HepG2 (cell line): ENCODE data around the gene ITGAV. TPM values are rescaled to one million over a fixed set of nuclear protein-coding genes. Genes with fewer than 3 reads are reported as not detected.

Experiments
- ATM ChIP-seq: fragments of 450-650 bp; IDR thresholded peaks from 2 replicates; pipeline ENCODE4 v1.7.1; 2017; ENCODE audit warnings: mild to moderate bottlenecking, borderline replicate concordance
- E2F2 ChIP-seq: sonication (generic); formaldehyde crosslinking; IDR thresholded peaks from 2 replicates; pipeline ENCODE4 v1.4.0; 2020; ENCODE audit warnings: missing genetic modification reagents, borderline replicate concordance
- ELF3 ChIP-seq: IDR thresholded peaks from 2 replicates; pipeline ENCODE4 v1.6.1; 2016; ENCODE audit warnings: missing genetic modification reagents, missing compliant biosample characterization
- FOXA1 ChIP-seq, 2 experiments: fragments of 450-650 bp in 1 of 2; sonication (generic) in 1 of 2; formaldehyde crosslinking in 1 of 2; IDR thresholded peaks; 2 replicates each; pipeline versions ENCODE4 v1.4.0 to v1.6.1; 2016 to 2020; ENCODE audit warnings: missing genetic modification reagents in 1 of 2
- GATAD1 ChIP-seq: IDR thresholded peaks from 2 replicates; pipeline ENCODE4 v1.6.1; 2016; ENCODE audit warnings: missing genetic modification reagents, missing compliant biosample characterization
- KDM5B ChIP-seq: sonication (generic); formaldehyde crosslinking; IDR thresholded peaks from 2 replicates; pipeline ENCODE4 v1.4.0; 2020; ENCODE audit warnings: missing genetic modification reagents, mild to moderate bottlenecking, borderline replicate concordance
- MAFF ChIP-seq: IDR thresholded peaks from 2 replicates; pipeline ENCODE4 v1.6.1; 2011; ENCODE audit warnings: low read depth, low read length, improper control_type of control experiment
- MZF1 ChIP-seq: sonication (generic); formaldehyde crosslinking; IDR thresholded peaks from 2 replicates; pipeline ENCODE4 v1.8.1; 2023; ENCODE audit warnings: mild to moderate bottlenecking, missing genetic modification reagents, borderline replicate concordance
- PHF8 ChIP-seq: sonication (generic); formaldehyde crosslinking; IDR thresholded peaks from 2 replicates; pipeline ENCODE4 v1.5.0; 2020; ENCODE audit warnings: missing genetic modification reagents
- PRDM15 ChIP-seq: sonication (generic); formaldehyde crosslinking; IDR thresholded peaks from 2 replicates; pipeline ENCODE4 v1.4.0; 2020; ENCODE audit warnings: missing genetic modification reagents
- RNF2 ChIP-seq: fragments of 450-650 bp; conservative IDR thresholded peaks from 2 replicates; pipeline ENCODE4 v1.6.1; 2016; ENCODE audit warnings: low read depth
- TAF15 ChIP-seq: fragments of 200-400 bp; formaldehyde crosslinking; IDR thresholded peaks from one replicate; pipeline ENCODE4 v1.6.1; 2018; ENCODE audit warnings: mild to moderate bottlenecking, low read depth, low read length; ENCODE audit not compliant: poor library complexity, severe bottlenecking
- TBL1XR1 ChIP-seq: fragments of 150-350 bp; IDR thresholded peaks from 2 replicates; pipeline ENCODE4 v1.6.1; 2014; ENCODE audit warnings: borderline replicate concordance, low read length; ENCODE audit not compliant: partially characterized antibody
- TBP ChIP-seq: sonication (generic); formaldehyde crosslinking; IDR thresholded peaks from 2 replicates; pipeline ENCODE4 v1.5.0; 2020; ENCODE audit warnings: missing genetic modification reagents
- YY1 ChIP-seq: IDR thresholded peaks from 2 replicates; pipeline ENCODE4 v1.6.1; 2011; ENCODE audit warnings: low read length, low read depth, moderate library complexity, mild to moderate bottlenecking; ENCODE audit not compliant: insufficient read depth, insufficient replicate concordance
- ZNF264 ChIP-seq: sonication (generic); formaldehyde crosslinking; IDR thresholded peaks from 2 replicates; pipeline ENCODE4 v1.4.0; 2020; ENCODE audit warnings: missing genetic modification reagents
- ZNF550 ChIP-seq: sonication (generic); formaldehyde crosslinking; IDR thresholded peaks from 2 replicates; pipeline ENCODE4 v1.4.0; 2020; ENCODE audit warnings: mild to moderate bottlenecking, missing genetic modification reagents, borderline replicate concordance
- ZNF577 ChIP-seq: sonication (generic); formaldehyde crosslinking; IDR thresholded peaks from 2 replicates; pipeline ENCODE4 v1.4.0; 2020; ENCODE audit warnings: mild to moderate bottlenecking, low read depth, missing genetic modification reagents, borderline replicate concordance
- ZNF660 ChIP-seq: sonication (generic); formaldehyde crosslinking; IDR thresholded peaks from 2 replicates; pipeline ENCODE4 v1.5.1; 2020; ENCODE audit warnings: mild to moderate bottlenecking, low read depth, missing genetic modification reagents, borderline replicate concordance
- ZNF703 ChIP-seq: sonication (generic); formaldehyde crosslinking; IDR thresholded peaks from 2 replicates; pipeline ENCODE4 v1.5.1; 2020; ENCODE audit warnings: missing genetic modification reagents, mild to moderate bottlenecking, moderate library complexity, borderline replicate concordance
- ZNF737 ChIP-seq: sonication (generic); formaldehyde crosslinking; IDR thresholded peaks from 2 replicates; pipeline ENCODE4 v1.5.0; 2020; ENCODE audit warnings: missing genetic modification reagents, mild to moderate bottlenecking, borderline replicate concordance
- ZSCAN25 ChIP-seq: sonication (generic); formaldehyde crosslinking; IDR thresholded peaks from 2 replicates; pipeline ENCODE4 v1.8.0; 2022; ENCODE audit warnings: mild to moderate bottlenecking, missing genetic modification reagents
- polyA plus RNA-seq, 8 experiments: library from polyadenylated mRNA; depleted of rRNA in 3 of 8; stranded (reverse) in 7 of 8; unstranded in 1 of 8; fragments of >200 nt; fragmentation: Illumina TruSeq in 4 of 8; extraction: Trizol in 4 of 8; gene quantifications; 2 replicates each; pipeline versions ENCODE4 v1.2.1 to v1.2.3, GENCODE V29; 2011 to 2016; ENCODE audit warnings: low read depth in 4 of 8, missing spikeins in 1 of 8, mixed read lengths in 1 of 8; ENCODE audit not compliant: insufficient read depth in 1 of 8
- total RNA-seq, 5 experiments: library from RNA; depleted of rRNA; stranded (reverse); fragments of >200 nt; fragmentation: Illumina TruSeq; extraction: Trizol; gene quantifications; 2 replicates each; pipeline ENCODE4 v1.2.3, GENCODE V29; 2016; ENCODE audit warnings: low read depth in 1 of 5
- TF ChIP-seq, protein P1 (sequence below): IDR thresholded peaks from 2 replicates; pipeline ENCODE4 v1.6.1; 2016; ENCODE audit warnings: low read depth, control low read depth

The ITGAV gene
- total and polyA plus RNA-seq, 2 of the 13 experiments (the other 11 are each of a cell fraction or from before 2014, with no cell fraction given) = 59.1 to 60.4 TPM

DNA sequence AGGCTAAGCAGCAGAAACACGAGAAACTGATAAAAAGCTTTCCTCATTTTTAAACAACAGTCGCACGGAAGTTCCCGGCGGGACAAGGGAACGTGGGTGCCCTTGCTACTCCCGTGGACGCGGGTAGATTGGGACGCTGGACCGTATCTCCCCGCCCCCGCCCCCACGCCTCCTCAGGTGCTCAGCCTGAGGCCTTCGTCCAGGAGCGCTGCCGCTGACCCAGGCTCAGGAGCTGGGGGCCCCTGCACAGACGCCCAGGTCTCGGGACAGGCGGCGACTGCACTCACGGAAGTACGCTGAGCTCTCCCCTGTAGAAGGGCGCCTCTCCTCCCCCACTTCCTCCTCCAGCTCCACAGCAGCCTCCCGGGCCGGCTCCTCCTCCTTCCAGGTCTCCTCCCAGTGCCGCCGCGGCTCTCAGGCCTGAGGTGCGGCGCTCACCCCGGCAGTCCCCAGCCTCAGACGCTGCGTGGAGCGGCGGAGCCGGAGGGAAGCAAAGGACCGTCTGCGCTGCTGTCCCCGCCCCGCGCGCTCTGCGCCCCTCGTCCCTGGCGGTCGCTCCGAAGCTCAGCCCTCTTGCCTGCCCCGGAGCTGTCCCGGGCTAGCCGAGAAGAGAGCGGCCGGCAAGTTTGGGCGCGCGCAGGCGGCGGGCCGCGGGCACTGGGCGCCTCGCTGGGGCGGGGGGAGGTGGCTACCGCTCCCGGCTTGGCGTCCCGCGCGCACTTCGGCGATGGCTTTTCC is at the start of gene ITGAV (continued):
- peak; percentile 59; the same call in 1 of the 2 replicates for TF ChIP-seq GATAD1
- no peak for TF ChIP-seq MAFF
- TF ChIP-seq PHF8 (CRISPR knock-in tag) = peak; percentile 96
- no peak for TF ChIP-seq TBL1XR1
- TF ChIP-seq, protein P1, sequence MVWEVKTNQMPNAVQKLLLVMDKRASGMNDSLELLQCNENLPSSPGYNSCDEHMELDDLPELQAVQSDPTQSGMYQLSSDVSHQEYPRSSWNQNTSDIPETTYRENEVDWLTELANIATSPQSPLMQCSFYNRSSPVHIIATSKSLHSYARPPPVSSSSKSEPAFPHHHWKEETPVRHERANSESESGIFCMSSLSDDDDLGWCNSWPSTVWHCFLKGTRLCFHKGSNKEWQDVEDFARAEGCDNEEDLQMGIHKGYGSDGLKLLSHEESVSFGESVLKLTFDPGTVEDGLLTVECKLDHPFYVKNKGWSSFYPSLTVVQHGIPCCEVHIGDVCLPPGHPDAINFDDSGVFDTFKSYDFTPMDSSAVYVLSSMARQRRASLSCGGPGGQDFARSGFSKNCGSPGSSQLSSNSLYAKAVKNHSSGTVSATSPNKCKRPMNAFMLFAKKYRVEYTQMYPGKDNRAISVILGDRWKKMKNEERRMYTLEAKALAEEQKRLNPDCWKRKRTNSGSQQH = peak; percentile 7; the same call in 1 of the 2 replicates
- TF ChIP-seq ZNF577 (CRISPR knock-in tag) = no peak
- peak; percentile 99 for TF ChIP-seq ZNF264 (CRISPR knock-in tag)
- peak; percentile 12 for TF ChIP-seq YY1
- TF ChIP-seq ZNF660 (CRISPR knock-in tag) = peak; percentile 91; the same call in 1 of the 2 replicates
- peak; percentile 40; the same call in 1 of the 2 replicates for TF ChIP-seq PRDM15 (CRISPR knock-in tag)
- TF ChIP-seq TBP = no peak
- TF ChIP-seq ATM = no peak
- TF ChIP-seq ZSCAN25 (CRISPR knock-in tag) = 0 out of 2 replicates have a peak, but pooled peaks have one; percentile 47
- TF ChIP-seq KDM5B (CRISPR knock-in tag) = peak; percentile 97
- peak; percentile 25; the same call in 1 of the 2 replicates for TF ChIP-seq ZNF550 (CRISPR knock-in tag)
- no peak for TF ChIP-seq RNF2
- TF ChIP-seq E2F2 (CRISPR knock-in tag) = no peak
- peak; percentile 99 for TF ChIP-seq ELF3 (CRISPR knock-in tag)
- TF ChIP-seq FOXA1 (IDR thresholded peaks at IDR 0.05) = no peak
- peak; percentile 32 for TF ChIP-seq FOXA1 (CRISPR knock-in tag; IDR thresholded peaks at IDR 0.05)
- no peak for TF ChIP-seq MZF1 (CRISPR knock-in tag)
- TF ChIP-seq ZNF737 (CRISPR knock-in tag) = no peak
- peak; percentile 49 for TF ChIP-seq TAF15
- TF ChIP-seq ZNF703 (CRISPR knock-in tag) = peak; percentile 39; the same call in 1 of the 2 replicates
